ENCODE results near the gene RNLS. TPM values are rescaled to one million over a fixed set of nuclear protein-coding genes. Genes with fewer than 3 reads are reported as not detected.

The RNLS gene
- total RNA-seq, 1 experiment from 2014 or later, result not detected

DNA sequence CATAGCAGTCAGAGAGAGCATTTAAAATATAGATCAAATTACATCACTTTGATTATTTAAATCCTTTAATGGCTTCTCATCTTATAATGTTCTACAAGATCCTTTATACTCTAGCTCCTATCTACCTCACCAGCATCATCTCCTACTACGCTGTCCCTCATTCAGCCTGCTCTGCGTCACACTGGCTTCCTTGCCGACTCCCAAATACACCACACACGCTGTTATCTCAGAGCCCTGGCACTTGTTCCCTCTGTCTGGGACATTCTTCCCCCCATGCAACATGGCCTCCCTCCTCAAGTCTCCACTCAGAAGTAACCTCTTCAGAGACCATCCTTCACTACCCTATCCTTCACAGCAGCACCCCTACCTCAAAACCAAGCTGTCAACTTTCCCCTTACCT lies 46.7 kb downstream of the RNLS start:
- intact Hi-C loops (cut with micrococcal nuclease), result loop anchor here (2.0 kb wide), 1 partner anchor 20 kb away; no protein-coding TSS in a partner anchor
- Histone ChIP-seq H4K20me1 (ENCODE audit: insufficient read depth) (no peaks in the 10 kb centered on the region), H3K4me2 (ENCODE audit: low read length) (no peak overlapping the region), H3K9ac (ENCODE audit: low read length) (no peak overlapping the region), H3K4me3 (replicated peaks in 1 of 2; ENCODE audit: low read depth in 1 of 2, low read length in 2 of 2) (no peak overlapping the region), H3K27me3 (ENCODE audit: insufficient read depth, low read length) (no peaks in the 10 kb centered on the region), H3K27ac (ENCODE audit: low read depth, low read length) (no peak overlapping the region), H3K9me3 (ENCODE audit: control insufficient read depth in 1 of 2, insufficient read depth in 1 of 2, low read depth in 1 of 2, low read length in 2 of 2) (no peaks in the 10 kb centered on the region), H3K79me2 (ENCODE audit: insufficient read depth, low read length) (no peaks in the 10 kb centered on the region), H3K36me3 (ENCODE audit: control insufficient read depth in 1 of 2, insufficient read depth in 2 of 2, low read length in 2 of 2) (no peaks in the 10 kb centered on the region), H3K4me1 (ENCODE audit: control insufficient read depth in 1 of 2, insufficient read depth in 2 of 2, low read length in 2 of 2) (no peaks in the 10 kb centered on the region), H2AFZ (ENCODE audit: low read depth, low read length, poor library complexity, severe bottlenecking) (no peak overlapping the region), H3K9me2 (ENCODE audit: insufficient read depth) (no peaks in the 10 kb centered on the region)
- no TSS peak for BruUV-seq (replicated peaks)
- DNase-seq (ENCODE audit: low read depth, low spot score) (no peak), ATAC-seq (no peak)
- TF ChIP-seq, protein P1, sequence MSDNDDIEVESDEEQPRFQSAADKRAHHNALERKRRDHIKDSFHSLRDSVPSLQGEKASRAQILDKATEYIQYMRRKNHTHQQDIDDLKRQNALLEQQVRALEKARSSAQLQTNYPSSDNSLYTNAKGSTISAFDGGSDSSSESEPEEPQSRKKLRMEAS (IDR thresholded peaks at IDR 0.05), result no peak
- TF ChIP-seq ZBTB33 (IDR thresholded peaks at IDR 0.05; ENCODE audit: extremely low read depth, insufficient replicate concordance, low read length), result no peak
- TF ChIP-seq EGR1 (IDR thresholded peaks at IDR 0.05; ENCODE audit: low read depth), result no peak
- TF ChIP-seq SRF (IDR thresholded peaks at IDR 0.05; ENCODE audit: low read depth), result no peak
- no peak for TF ChIP-seq EZH2 (IDR thresholded peaks at IDR 0.05)
- TF ChIP-seq SIN3A (IDR thresholded peaks at IDR 0.05; ENCODE audit: low read depth), result no peak
- TF ChIP-seq, protein P2, sequence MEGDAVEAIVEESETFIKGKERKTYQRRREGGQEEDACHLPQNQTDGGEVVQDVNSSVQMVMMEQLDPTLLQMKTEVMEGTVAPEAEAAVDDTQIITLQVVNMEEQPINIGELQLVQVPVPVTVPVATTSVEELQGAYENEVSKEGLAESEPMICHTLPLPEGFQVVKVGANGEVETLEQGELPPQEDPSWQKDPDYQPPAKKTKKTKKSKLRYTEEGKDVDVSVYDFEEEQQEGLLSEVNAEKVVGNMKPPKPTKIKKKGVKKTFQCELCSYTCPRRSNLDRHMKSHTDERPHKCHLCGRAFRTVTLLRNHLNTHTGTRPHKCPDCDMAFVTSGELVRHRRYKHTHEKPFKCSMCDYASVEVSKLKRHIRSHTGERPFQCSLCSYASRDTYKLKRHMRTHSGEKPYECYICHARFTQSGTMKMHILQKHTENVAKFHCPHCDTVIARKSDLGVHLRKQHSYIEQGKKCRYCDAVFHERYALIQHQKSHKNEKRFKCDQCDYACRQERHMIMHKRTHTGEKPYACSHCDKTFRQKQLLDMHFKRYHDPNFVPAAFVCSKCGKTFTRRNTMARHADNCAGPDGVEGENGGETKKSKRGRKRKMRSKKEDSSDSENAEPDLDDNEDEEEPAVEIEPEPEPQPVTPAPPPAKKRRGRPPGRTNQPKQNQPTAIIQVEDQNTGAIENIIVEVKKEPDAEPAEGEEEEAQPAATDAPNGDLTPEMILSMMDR (IDR thresholded peaks at IDR 0.05 in 2 of 3, conservative IDR thresholded peaks at IDR 0.05 in 1 of 3; ENCODE audit: borderline replicate concordance in 1 of 3, insufficient read depth in 1 of 3, low read depth in 2 of 3, low read length in 2 of 3), result no peak
- TF ChIP-seq SP1 (IDR thresholded peaks at IDR 0.05; ENCODE audit: low read depth), result no peak
- TF ChIP-seq ELF1 (IDR thresholded peaks at IDR 0.05; ENCODE audit: borderline replicate concordance, low read depth), result no peak
- no peak for TF ChIP-seq ZFX (IDR thresholded peaks at IDR 0.05)
- TF ChIP-seq JUND (IDR thresholded peaks at IDR 0.05), result no peak
- no peak for TF ChIP-seq EZH2phosphoT487 (IDR thresholded peaks at IDR 0.05; ENCODE audit: borderline replicate concordance)
- RAD21 ChIA-PET (ENCODE audit: low non-redundant PET in 1 of 2, low total read pairs in 2 of 2, uncharacterized antibody in 2 of 2, unreplicated experiment in 2 of 2), result no interaction called here
- CTCF ChIA-PET, result no interaction called here
- POLR2A ChIA-PET, result no interaction called here

Measured in HCT116 (cell line).